ENCODE data around the gene PLPP7. TPM values are rescaled to one million over a fixed set of nuclear protein-coding genes. Genes with fewer than 3 reads are reported as not detected.

PLPP7 gene
- polyA plus RNA-seq, 1 donor from 2014 or later: 0.87 TPM

- no peaks in the 10 kb centered on the region for H3F3A ChIP-seq (ENCODE audit: insufficient read depth, low read length, poor library complexity, severe bottlenecking)
- H2AFZ ChIP-seq (ENCODE audit: low read depth, low read length): no peak overlapping the region
- no peak overlapping the region for H3K9ac ChIP-seq (ENCODE audit: low read length)
- H3K4me2 ChIP-seq (ENCODE audit: low read length): no peak overlapping the region
- H3K79me2 ChIP-seq (replicated peaks; ENCODE audit: insufficient read depth, low read length): no peaks in the 10 kb centered on the region
- no peaks in the 10 kb centered on the region for H3K9me2 ChIP-seq (ENCODE audit: insufficient read depth, low read length)
- H4K20me1 ChIP-seq (ENCODE audit: insufficient read depth): no peaks in the 10 kb centered on the region
- no peaks in the 10 kb centered on the region for H3K36me3 ChIP-seq (ENCODE audit: insufficient read depth, low read length)
- H3K27ac ChIP-seq (ENCODE audit: low read length): no peak overlapping the region
- peaks cover 24% of the 10 kb centered on the region for H3K27me3 ChIP-seq (ENCODE audit: insufficient read depth, low read depth, low read length)
- H3K9me3 ChIP-seq (ENCODE audit: low read length): no peaks in the 10 kb centered on the region
- TF ChIP-seq RAD21 (conservative IDR thresholded peaks at IDR 0.05) (no peak), EP300 (conservative IDR thresholded peaks at IDR 0.05; ENCODE audit: poor library complexity, severe bottlenecking) (no peak), MXI1 (conservative IDR thresholded peaks at IDR 0.05; ENCODE audit: poor library complexity, severe bottlenecking) (no peak), REST (IDR thresholded peaks at IDR 0.05; ENCODE audit: borderline replicate concordance) (no peak), CTCF (IDR thresholded peaks at IDR 0.05; ENCODE audit: poor library complexity, severe bottlenecking) (no peak), POLR2AphosphoS5 (IDR thresholded peaks at IDR 0.05) (no peak), TAF1 (IDR thresholded peaks at IDR 0.05; ENCODE audit: low read depth) (no peak), EZH2 (IDR thresholded peaks at IDR 0.05; ENCODE audit: borderline replicate concordance, insufficient read depth, low read length, poor library complexity, severe bottlenecking) (no peak), SMC3 (conservative IDR thresholded peaks at IDR 0.05; ENCODE audit: poor library complexity) (no peak)
- H3K4me3 ChIP-seq (ENCODE audit: low read length): no peak overlapping the region
Measured at GRCh38 chr9:131282175-131282574, 7.3 kb upstream of the PLPP7 start.

GRCh38 chr9:131282688-131283422 is 6.7 kb upstream of the PLPP7 start:
- H3K9ac ChIP-seq (ENCODE audit: low read length): peak overlapping the region; percentile 16
- peak overlapping the region; percentile 53 for H3K4me3 ChIP-seq (ENCODE audit: low read length)
- no peak overlapping the region for H2AFZ ChIP-seq (ENCODE audit: low read depth, low read length)
- H4K20me1 ChIP-seq (ENCODE audit: insufficient read depth): no peaks in the 10 kb centered on the region
- no peak overlapping the region for H3K4me2 ChIP-seq (ENCODE audit: low read length)
- H3K27me3 ChIP-seq (ENCODE audit: insufficient read depth, low read depth, low read length): peaks cover 24% of the 10 kb centered on the region
- H3F3A ChIP-seq (ENCODE audit: insufficient read depth, low read length, poor library complexity, severe bottlenecking): no peaks in the 10 kb centered on the region
- no peaks in the 10 kb centered on the region for H3K36me3 ChIP-seq (ENCODE audit: insufficient read depth, low read length)
- H3K9me2 ChIP-seq (ENCODE audit: insufficient read depth, low read length): no peaks in the 10 kb centered on the region
- H3K9me3 ChIP-seq (ENCODE audit: low read length): no peaks in the 10 kb centered on the region
- H3K79me2 ChIP-seq (replicated peaks; ENCODE audit: insufficient read depth, low read length): no peaks in the 10 kb centered on the region
- no peak overlapping the region for H3K27ac ChIP-seq (ENCODE audit: low read length)
- no peak for TF ChIP-seq EP300 (conservative IDR thresholded peaks at IDR 0.05; ENCODE audit: poor library complexity, severe bottlenecking)
- TF ChIP-seq TAF1 (IDR thresholded peaks at IDR 0.05; ENCODE audit: low read depth): no peak
- no peak for TF ChIP-seq RAD21 (conservative IDR thresholded peaks at IDR 0.05)
- TF ChIP-seq SMC3 (conservative IDR thresholded peaks at IDR 0.05; ENCODE audit: poor library complexity): no peak
- TF ChIP-seq POLR2AphosphoS5 (IDR thresholded peaks at IDR 0.05): no peak
- TF ChIP-seq MXI1 (conservative IDR thresholded peaks at IDR 0.05; ENCODE audit: poor library complexity, severe bottlenecking): no peak
- TF ChIP-seq CTCF (IDR thresholded peaks at IDR 0.05; ENCODE audit: poor library complexity, severe bottlenecking): no peak
- no peak for TF ChIP-seq EZH2 (IDR thresholded peaks at IDR 0.05; ENCODE audit: borderline replicate concordance, insufficient read depth, low read length, poor library complexity, severe bottlenecking)
- TF ChIP-seq REST (IDR thresholded peaks at IDR 0.05; ENCODE audit: borderline replicate concordance): no peak
